COR-L47 (cell line): ENCODE results near the gene RNU2-1.
"Not testable (repeated sequence)": the region's sequence is repeated elsewhere in the genome, so short reads cannot be mapped to it uniquely, and the experiment has no call there.

ENCODE experiments used
- DNase-seq: peaks from one replicate; lab custom pipeline; 2025; lab: John Stamatoyannopoulos, UW

The RNU2-1 gene

DNA sequence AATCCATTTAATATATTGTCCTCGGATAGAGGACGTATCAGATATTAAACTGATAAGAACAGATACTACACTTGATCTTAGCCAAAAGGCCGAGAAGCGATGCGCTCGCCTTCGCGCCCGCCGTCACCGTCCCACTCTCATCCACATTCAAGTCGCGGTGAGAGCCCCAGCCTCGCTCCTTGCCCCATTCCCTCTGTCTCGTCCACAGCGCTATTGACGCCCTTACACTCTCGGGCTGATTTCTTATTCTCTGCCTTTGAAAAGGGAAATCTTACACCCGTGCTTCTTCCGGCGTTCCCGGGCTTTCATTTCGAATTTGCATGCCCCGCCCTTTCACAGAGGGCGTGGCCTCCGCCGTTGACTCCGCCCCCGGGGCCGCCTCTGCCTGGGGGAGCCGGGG is at the start of gene RNU2-1:
TSS of gene RNU2-1 (minus strand) at position 101 of the 400 bp plus-strand sequence.
- DNase-seq: not testable (repeated sequence)

DNA sequence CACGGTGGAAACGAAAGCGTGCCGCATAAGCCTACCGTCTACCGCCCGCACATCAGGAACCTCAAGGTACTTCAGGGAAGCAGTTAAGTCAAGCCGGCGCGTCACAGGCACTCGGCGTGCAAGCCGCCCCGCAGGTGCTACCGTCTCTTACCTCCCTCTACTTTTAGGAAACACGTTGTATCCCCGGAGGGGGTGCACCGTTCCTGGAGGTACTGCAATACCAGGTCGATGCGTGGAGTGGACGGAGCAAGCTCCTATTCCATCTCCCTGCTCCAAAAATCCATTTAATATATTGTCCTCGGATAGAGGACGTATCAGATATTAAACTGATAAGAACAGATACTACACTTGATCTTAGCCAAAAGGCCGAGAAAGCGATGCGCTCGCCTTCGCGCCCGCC is 39.1 kb upstream of the RNU2-1 start:
- not testable (repeated sequence) for DNase-seq

DNA sequence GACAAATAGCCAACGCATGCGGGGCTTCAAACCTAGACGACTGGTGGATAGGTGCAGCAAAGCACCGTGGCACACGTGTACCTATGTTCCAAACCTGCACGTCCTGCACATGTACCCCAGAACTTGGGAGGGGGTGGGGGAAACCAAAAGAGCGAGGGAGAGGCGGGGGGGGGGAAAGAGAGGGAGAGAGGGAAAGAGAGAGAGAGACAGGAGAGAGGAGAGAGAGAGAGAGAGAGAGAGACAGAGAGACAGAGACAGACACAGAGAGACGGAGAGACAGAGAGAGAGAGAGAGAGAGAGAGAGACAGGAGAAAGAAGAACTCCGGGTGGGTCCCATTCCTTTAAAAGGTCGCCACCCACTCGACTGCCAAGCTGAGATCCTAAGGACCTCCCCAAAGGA is 38.7 kb upstream of the RNU2-1 start:
- not testable (repeated sequence) for DNase-seq

DNA sequence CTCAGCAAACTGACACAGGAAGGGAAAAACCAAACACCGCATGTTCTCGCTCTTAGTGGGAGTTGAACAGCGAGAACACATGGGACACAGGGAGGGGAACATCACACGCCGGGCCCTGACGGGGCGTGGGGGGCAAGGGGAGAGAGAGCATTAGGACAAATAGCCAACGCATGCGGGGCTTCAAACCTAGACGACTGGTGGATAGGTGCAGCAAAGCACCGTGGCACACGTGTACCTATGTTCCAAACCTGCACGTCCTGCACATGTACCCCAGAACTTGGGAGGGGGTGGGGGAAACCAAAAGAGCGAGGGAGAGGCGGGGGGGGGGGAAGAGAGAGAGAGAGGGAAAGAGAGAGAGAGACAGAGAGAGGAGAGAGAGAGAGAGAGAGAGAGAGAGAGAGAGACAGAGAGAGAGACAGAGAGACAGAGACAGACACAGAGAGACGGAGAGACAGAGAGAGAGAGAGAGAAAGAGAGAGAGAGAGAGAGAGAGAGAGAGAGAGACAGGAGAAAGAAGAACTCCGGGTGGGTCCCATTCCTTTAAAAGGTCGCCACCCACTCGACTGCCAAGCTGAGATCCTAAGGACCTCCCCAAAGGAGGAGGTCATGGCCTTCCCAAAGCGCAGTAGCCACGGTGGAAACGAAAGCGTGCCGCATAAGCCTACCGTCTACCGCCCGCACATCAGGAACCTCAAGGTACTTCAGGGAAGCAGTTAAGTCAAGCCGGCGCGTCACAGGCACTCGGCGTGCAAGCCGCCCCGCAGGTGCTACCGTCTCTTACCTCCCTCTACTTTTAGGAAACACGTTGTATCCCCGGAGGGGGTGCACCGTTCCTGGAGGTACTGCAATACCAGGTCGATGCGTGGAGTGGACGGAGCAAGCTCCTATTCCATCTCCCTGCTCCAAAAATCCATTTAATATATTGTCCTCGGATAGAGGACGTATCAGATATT is 37.1 kb upstream of the RNU2-1 start:
- not testable (repeated sequence) for DNase-seq

DNA sequence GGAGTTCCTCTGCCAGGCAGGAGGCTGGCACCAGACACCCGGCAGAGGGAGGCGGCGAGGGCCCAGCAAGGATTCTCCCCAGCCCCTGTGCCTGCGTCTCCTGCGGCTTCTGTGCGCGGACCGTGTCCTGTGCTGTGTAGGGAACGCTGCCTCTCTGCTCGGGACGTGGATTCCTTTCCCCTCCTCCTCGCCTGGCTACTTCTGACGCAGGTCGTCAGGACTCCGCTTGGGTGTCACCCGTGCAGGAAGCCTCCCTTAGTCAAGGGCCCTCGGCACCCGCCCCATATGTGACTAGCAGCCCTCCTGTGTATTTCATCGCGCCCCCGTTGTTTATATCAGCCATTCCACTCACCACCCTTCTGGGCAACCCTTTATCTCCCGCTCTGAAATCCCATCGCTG is 12.7 kb upstream of the RNU2-1 start:
- not testable (repeated sequence) for DNase-seq

DNA sequence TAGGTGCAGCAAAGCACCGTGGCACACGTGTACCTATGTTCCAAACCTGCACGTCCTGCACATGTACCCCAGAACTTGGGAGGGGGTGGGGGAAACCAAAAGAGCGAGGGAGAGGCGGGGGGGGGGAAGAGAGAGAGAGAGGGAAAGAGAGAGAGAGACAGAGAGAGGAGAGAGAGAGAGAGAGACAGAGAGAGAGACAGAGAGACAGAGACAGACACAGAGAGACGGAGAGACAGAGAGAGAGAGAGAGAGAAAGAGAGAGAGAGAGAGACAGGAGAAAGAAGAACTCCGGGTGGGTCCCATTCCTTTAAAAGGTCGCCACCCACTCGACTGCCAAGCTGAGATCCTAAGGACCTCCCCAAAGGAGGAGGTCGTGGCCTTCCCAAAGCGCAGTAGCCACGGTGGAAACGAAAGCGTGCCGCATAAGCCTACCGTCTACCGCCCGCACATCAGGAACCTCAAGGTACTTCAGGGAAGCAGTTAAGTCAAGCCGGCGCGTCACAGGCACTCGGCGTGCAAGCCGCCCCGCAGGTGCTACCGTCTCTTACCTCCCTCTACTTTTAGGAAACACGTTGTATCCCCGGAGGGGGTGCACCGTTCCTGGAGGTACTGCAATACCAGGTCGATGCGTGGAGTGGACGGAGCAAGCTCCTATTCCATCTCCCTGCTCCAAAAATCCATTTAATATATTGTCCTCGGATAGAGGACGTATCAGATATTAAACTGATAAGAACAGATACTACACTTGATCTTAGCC is 7.0 kb upstream of the RNU2-1 start:
- not testable (repeated sequence) for DNase-seq

DNA sequence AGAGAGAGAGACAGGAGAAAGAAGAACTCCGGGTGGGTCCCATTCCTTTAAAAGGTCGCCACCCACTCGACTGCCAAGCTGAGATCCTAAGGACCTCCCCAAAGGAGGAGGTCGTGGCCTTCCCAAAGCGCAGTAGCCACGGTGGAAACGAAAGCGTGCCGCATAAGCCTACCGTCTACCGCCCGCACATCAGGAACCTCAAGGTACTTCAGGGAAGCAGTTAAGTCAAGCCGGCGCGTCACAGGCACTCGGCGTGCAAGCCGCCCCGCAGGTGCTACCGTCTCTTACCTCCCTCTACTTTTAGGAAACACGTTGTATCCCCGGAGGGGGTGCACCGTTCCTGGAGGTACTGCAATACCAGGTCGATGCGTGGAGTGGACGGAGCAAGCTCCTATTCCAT is 5.8 kb upstream of the RNU2-1 start:
- not testable (repeated sequence) for DNase-seq

DNA sequence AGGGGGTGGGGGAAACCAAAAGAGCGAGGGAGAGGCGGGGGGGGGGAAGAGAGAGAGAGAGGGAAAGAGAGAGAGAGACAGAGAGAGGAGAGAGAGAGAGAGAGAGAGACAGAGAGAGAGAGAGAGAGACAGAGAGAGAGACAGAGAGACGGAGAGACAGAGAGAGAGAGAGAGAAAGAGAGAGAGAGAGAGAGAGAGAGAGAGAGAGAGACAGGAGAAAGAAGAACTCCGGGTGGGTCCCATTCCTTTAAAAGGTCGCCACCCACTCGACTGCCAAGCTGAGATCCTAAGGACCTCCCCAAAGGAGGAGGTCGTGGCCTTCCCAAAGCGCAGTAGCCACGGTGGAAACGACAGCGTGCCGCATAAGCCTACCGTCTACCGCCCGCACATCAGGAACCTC is 514 bp downstream of the RNU2-1 start:
- not testable (repeated sequence) for DNase-seq

DNA sequence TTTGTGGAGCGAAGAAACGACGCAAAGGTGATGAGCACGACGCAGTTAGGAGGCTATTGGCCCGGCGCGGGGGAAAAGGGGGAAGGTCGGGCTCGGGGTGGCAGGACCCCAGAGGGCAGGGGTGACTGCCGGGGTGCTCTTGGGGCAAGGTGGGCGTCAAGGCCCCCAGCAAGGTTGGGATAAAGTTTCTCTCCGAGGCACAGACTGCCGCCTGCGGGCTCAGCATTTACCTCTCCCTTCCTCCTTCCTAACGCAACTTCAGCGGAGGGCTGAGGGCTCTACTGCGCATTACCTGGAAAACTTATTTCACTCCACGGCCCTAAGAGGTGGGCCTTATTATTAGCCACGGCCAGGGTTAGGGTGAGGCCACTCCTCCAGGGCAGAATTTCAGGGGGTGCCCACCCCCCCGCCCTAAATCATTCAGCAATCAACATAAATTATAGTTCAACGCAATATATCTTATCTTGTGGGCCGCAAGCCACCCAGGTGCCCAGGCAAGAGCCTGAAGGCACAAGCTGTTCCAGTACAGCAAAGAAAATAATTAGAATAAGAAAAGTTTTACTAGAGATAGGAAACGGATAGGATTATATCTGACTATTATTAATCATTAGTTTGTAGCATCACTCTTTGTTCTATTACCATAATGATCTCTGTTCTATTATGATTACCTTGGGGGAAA is 1.6 kb downstream of the RNU2-1 start:
- not testable (repeated sequence) for DNase-seq

DNA sequence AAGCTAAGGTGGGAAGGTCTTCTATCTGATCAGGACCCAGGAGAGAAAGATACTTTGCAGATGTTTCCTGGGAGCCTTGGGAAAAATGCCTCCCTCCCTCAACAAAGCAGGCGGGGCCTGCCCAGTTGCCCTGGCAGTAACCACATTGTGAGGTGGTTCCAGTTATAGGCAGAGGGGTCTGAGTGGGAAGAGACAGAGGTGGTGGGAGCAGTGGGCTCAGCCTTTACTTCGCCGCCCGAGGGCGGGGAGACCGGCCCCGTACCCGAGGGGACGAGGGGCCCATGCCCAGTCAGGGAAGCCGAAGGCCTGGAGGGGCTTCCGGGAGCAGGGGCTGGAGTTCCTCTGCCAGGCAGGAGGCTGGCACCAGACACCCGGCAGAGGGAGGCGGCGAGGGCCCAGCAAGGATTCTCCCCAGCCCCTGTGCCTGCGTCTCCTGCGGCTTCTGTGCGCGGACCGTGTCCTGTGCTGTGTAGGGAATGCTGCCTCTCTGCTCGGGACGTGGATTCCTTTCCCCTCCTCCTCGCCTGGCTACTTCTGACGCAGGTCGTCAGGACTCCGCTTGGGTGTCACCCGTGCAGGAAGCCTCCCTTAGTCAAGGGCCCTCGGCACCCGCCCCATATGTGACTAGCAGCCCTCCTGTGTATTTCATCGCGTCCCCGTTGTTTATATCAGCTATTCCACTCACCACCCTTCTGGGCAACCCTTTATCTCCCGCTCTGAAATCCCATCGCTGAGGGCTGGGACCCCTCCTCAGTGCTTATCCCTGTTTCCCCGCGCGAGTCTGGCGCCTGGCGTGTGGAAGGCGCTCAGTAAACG is 2.4 kb downstream of the RNU2-1 start:
- DNase-seq: not testable (repeated sequence)

DNA sequence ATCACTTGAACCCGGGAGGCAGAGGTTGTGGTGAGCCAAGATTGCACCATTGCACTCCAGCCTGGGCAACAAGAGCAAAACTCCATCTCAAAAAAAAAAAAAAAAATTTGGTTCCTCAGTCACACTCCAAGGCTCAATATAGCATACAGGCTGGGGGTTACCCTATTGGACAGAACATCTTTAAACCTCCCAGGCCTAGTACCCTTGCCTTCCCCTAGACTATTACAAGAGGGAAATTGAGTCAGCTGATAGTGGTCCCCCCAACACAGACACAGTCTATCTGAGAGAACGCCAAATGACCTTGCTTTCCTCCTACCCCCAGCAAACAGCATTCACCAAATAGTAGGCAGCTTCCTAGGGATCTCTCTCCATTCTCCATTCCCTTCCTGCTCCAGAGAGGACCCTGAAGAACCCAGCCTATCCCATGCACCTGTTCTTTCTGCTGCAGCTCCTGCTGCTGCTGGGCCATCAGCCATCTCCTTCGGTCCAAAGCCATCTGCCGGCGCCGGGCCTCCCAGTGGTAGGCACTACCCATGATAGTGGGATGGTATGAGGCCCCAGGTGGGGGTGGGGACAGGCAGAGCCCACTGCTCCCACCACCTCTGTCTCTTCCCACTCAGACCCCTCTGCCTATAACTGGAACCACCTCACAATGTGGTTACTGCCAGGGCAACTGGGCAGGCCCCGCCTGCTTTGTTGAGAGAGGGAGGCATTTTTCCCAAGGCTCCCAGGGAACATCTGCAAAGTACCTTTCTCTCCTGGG is 5.6 kb downstream of the RNU2-1 start, which contains the start of gene CCDC200:
TSS of gene CCDC200 (minus strand) at position 604 of the 763 bp plus-strand sequence. CDS start at position 535, 69 bp downstream.
- not testable (repeated sequence) for DNase-seq

DNA sequence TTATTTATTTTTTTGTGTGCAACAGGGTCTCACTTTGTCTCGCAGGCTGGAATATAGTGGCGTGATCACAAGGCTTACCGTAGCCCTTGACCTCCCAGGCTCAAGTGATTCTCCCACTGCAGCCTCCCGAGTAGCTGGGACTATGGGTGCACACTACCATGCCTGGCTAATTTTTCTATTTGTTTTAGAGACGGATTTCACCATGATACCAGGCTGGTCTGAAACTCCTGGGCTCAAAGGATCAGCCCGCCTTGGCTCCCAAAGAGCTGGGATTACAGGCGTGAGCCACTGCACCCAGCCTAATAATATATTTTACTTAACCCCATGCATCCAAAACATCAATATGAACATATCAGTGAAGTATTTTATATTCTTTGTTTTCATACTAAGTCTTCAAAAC is 7.4 kb downstream of the RNU2-1 start:
- DNase-seq: no peak

DNA sequence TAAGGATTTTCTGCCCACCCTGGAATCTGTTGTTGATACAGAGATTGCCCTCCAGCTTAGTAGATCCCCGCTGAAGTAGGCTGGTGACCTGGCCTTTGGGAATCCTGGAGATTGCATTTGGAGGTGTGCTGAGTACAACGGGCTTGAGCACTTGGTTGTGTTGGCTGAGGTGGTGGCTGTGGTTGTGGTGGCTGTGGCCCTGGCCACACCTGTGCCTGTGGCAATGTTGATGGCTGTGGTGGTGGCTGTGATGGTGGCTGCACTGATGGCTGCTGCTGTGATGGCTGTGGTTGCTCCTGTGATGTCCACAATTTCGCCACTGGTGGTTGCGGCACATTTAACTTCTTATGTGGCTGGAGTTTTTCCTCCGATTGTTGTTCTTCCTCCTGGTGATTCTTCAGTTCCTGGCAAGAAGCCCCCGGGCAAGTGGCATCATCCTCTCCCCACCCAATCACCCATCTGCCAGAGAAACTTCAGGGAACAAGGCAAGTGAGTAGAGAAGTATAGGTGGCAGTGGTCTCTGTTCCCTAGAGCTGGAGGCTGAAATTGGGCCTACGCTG is 9.6 kb downstream of the RNU2-1 start:
- DNase-seq: no peak

DNA sequence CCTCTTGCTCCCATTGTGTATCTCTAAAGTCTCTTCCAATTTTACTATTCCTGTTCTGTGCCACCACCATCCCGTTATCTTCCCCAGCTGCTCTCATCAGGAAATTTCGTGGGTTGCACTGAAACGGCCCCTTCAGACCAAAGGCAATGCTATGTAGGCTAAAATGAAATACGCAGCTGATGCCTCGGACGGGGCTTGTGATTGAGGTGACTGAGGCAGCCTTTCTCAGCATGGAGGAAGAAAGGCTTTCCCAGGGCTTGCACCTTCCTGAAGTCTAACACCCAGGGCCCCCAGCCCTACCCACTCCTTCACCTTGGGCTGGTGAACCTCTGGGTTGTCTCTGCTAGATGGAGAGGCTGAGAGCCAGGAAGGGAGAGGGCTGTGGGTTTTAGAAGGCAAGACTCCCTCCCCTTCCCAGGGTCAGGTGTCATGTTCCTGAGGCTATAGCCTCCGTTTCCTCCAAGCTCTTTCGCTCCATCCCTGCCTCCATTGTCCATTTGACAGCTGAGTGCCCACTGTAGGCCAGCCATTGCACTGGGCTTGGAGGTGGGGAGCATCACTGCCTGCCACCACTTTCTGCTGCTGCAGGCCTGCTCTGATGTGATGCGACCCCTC is 13.2 kb downstream of the RNU2-1 start:
- no peak for DNase-seq

DNA sequence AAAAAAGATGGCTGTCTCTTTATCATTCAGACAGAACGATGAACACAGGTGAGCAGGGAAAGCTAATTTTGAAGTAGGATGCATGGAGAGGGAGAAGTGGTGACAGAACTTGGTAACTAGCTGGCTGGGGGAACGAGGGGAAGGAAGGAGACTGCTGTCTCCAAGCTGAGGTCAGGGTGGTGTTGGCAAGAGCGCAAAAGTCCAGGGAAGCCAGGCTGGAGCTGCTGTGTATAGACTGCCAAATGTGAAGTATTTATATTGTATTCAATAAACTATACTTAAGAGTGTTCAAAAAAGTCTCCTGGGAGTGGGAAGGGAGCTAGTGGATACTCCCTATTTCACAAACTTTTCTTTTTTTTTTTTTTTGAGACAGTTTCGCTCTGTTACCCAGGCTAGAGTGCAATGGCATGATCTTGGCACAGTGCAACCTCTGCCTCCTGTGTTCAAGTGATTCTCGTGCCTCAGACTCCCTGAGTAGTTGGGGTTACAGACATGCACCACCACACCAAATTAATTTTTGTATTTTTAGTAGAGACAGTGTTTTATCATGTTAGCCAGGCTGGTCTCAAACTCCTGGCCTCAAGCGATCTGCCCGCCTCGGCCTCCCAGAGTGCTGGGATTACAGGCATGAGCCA is 13.9 kb downstream of the RNU2-1 start:
- DNase-seq: no peak

DNA sequence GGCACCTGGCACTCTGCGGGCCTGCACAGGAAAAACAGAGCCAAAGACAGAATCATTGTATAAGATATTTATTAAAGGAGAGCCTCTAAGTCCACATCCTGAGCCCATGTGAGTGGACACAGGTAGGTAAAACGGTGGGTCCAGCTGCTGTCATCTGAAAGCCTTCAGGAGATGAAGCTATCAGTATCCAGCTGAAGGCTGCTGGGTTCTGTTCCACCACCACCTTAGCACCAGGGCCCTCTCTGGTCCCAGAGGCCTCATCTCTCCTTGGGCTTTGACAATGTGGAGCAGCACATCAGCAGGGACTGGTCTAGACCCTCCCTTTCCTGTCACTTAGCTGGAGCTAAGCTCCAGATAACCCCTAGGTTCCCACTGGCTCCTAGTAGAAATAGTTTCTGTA is 14.8 kb downstream of the RNU2-1 start:
- DNase-seq: no peak

DNA sequence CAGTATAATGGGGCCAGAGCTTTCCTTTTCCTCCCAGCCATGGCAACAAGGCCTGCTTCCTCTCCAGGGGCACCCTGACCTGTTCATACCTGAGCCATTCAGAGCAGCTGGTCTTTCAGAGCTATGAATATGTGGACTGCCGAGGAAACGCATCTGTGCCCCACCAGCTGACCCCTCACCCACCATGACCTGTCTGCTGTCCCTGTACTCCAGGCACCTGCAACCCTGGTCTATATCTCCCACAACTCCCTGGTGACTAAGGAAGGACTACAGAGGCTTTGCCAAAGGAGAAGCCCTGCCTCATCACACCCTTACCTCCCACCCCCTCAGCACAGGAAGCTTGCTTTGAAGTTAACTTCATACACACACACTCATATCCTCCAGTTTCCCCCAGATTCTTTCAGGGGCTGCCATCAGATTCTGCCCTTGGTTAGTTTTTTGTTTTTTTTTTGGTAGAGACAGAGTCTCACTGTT is 16.1 kb downstream of the RNU2-1 start:
- no peak for DNase-seq

DNA sequence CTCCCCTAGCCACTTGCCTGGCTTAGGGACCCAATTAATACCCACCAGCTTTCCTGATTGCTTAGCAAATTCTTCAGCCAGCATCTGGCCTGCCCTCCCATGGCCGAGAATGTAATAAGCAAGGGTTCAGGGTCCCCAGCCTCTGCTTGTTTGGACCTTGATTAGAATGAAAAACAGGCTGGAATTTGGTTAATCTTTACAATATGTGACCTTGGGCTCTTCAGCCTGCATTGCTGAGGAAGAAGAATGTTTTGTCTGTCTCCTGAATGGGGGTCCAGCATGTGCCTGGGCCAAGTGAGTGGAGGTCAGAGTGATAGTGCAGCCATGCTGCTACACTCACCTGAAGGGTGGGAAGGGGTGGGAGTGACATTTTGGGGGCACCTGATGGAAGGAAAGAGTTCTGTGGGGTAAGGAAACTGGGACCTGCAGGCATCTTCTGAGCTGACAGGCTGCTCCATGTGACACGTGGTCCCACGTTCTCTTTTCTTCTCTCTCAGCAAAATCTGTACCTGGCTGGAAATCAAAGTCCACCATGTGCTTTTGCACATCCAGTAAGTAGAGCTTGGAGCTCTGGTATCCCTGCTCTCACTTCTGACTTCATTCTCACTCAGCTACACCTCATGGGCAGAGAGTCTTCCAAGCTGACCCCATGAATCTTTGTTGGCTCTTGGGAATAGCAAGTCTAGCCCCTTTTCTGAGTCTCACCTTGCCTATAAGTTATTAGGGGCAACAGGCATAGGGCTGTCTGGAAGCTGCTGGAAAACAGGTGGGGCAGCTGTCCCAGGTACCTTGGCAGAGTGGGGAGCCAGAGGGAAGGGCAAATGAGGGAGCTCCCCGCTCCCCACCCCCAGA is 16.8 kb downstream of the RNU2-1 start:
- no peak for DNase-seq
